Peyer's patch (tissue), 4 donors: Measurements from ENCODE around the gene ZSCAN10. TPM values are rescaled to one million over a fixed set of nuclear protein-coding genes. Genes with fewer than 3 reads are reported as not detected.

Experiments used
- DNase-seq, 3 donors: peaks; one replicate each; pipeline ENCODE4 v3.0.0-alpha.2; 2017 to 2019
- H3K27ac ChIP-seq, 4 donors: fragments of 200-600 bp; sonication (generic); one replicate each; pipeline ENCODE4 v1.5.1; 2016 to 2019
- H3K27me3 ChIP-seq, 2 donors: fragments of 200-600 bp; sonication (generic); one replicate each; pipeline ENCODE4 v1.5.1; 2019
- H3K36me3 ChIP-seq, 3 donors: fragments of 200-600 bp; sonication (generic); one replicate each; pipeline ENCODE4 v1.5.1; 2016 to 2019
- H3K4me1 ChIP-seq, 4 donors: fragments of 200-600 bp; sonication (generic); one replicate each; pipeline ENCODE4 v1.5.1; 2016 to 2019
- H3K4me3 ChIP-seq, 4 donors: fragments of 200-600 bp; sonication (generic); 1 replicate in 3 of 4; 2 replicates in 1 of 4; pipeline ENCODE4 v1.5.1; 2016 to 2019; ENCODE audit warnings: mild to moderate bottlenecking in 1 of 4
- H3K9me3 ChIP-seq, 4 donors: fragments of 200-600 bp; sonication (generic); one replicate each; pipeline ENCODE4 v1.5.1; 2016 to 2019; ENCODE audit warnings: mild to moderate bottlenecking in 1 of 4
- POLR2A ChIP-seq, 2 donors: fragments of 450-650 bp; IDR thresholded peaks; one replicate each; pipeline ENCODE4 v1.5.1; 2017; ENCODE audit warnings: antibody characterized with exemption in 2 of 2, mild to moderate bottlenecking in 2 of 2, moderate library complexity in 2 of 2
- total RNA-seq, 4 donors: library from RNA; depleted of rRNA; stranded (reverse); fragments of >200 nt; gene quantifications; one replicate each; pipeline ENCODE4 v1.1.0, GENCODE V29; 2016
- TF ChIP-seq, protein P1 (sequence below), 6 experiments: fragments of 450-650 bp in 4 of 6; fragments of 200-600 bp in 2 of 6; sonication (generic) in 1 of 6; IDR thresholded peaks; one replicate each; pipeline ENCODE4 v1.5.1; 2017 to 2019; ENCODE audit warnings: antibody characterized with exemption in 6 of 6, mild to moderate bottlenecking in 3 of 6, moderate library complexity in 1 of 6

The ZSCAN10 gene
- total RNA-seq, 4 donors from 2014 or later: not detected

DNA sequence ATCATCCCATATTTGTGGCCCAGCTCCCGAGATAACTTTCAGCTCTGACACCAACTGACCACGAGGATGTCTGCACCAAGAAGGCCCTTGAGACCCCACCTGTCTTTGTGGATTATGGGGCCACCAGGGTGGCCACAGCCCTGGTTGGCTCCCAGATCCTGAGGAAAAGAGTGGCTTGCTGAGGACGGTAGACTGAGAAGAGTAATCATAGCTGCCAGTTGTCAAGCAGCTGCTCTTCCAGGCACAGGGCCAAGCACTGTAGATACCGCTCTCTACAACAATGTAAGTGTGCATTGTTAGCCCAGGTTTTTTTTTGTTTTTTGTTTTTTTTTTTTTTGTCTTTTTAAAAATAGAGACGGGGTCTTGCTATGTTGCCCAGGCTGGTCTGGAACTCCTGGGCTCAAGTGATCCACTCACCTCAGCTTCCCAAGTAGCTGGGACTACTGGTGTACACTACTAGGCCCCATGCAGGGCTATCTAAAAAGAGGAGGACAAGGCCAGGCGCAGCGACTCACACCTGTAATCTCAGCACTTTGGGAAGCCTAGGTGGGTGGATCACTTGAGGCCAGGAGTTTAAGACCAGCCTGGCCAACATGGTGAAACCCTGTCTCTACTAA lies 22.9 kb upstream of the ZSCAN10 start:
- H3K36me3 ChIP-seq: peaks cover 0 to 19% (median 0%) of the 10 kb centered on the region in 3 donors
- H3K9me3 ChIP-seq: no peaks in the 10 kb centered on the region
- no peak for TF ChIP-seq POLR2A (IDR thresholded peaks at IDR 0.05)
- TF ChIP-seq, protein P1, sequence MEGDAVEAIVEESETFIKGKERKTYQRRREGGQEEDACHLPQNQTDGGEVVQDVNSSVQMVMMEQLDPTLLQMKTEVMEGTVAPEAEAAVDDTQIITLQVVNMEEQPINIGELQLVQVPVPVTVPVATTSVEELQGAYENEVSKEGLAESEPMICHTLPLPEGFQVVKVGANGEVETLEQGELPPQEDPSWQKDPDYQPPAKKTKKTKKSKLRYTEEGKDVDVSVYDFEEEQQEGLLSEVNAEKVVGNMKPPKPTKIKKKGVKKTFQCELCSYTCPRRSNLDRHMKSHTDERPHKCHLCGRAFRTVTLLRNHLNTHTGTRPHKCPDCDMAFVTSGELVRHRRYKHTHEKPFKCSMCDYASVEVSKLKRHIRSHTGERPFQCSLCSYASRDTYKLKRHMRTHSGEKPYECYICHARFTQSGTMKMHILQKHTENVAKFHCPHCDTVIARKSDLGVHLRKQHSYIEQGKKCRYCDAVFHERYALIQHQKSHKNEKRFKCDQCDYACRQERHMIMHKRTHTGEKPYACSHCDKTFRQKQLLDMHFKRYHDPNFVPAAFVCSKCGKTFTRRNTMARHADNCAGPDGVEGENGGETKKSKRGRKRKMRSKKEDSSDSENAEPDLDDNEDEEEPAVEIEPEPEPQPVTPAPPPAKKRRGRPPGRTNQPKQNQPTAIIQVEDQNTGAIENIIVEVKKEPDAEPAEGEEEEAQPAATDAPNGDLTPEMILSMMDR (IDR thresholded peaks at IDR 0.05): no peak
- DNase-seq: no peak
- H3K27me3 ChIP-seq: no peaks in the 10 kb centered on the region
- H3K27ac ChIP-seq: no peak overlapping the region
- no peak overlapping the region for H3K4me3 ChIP-seq
- H3K4me1 ChIP-seq: peaks cover 0 to 11% (median 2%) of the 10 kb centered on the region in 4 donors

DNA sequence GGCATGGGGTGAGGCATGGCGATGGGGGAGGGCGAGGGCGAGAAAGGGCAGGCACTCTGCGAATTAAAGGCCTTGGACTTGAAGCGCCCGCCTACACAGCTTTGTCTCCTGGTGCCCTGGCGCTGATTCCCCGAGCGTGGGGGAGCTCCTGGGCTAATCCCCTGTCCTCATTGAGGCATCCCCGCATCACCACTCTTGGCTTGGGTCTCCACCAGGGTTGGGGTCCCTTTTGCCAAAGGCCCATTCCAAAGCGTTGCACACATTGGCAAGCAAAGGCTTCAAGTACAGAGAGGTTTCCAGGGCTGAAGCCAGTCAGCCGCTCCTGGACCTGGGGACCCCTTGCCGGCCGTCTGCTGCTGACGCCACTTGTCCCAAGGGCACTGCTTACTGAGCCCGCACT lies 21.3 kb upstream of the ZSCAN10 start:
- DNase-seq: no peak
- Histone ChIP-seq H3K4me1 (peaks cover 0 to 11% (median 2%) of the 10 kb centered on the region in 4 donors), H3K9me3 (no peaks in the 10 kb centered on the region), H3K27ac (no peak overlapping the region), H3K27me3 (no peaks in the 10 kb centered on the region), H3K36me3 (peaks cover 0 to 30% (median 0%) of the 10 kb centered on the region in 3 donors), H3K4me3 (no peak overlapping the region)
- TF ChIP-seq, protein P1 (IDR thresholded peaks at IDR 0.05): no peak
- no peak for TF ChIP-seq POLR2A (IDR thresholded peaks at IDR 0.05)

DNA sequence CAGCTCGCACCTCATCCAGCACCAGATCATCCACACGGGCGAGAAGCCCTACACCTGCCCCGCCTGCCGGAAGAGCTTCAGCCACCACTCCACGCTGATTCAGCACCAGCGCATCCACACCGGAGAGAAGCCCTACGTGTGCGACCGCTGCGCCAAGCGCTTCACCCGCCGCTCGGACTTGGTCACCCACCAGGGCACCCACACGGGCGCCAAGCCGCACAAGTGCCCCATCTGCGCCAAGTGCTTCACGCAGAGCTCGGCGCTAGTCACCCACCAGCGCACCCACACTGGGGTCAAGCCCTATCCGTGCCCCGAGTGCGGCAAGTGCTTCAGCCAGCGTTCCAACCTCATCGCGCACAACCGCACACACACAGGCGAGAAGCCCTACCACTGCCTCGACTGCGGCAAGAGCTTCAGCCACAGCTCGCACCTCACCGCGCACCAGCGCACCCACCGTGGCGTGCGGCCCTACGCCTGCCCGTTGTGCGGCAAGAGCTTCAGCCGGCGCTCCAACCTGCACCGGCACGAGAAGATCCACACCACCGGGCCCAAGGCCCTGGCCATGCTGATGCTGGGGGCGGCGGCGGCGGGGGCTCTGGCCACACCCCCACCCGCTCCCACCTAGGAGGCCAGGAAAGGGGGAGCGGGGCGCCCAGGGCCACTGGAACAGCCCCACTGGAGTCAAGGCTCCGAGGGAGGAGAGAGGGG lies 20.8 kb upstream of the ZSCAN10 start:
- no peaks in the 10 kb centered on the region for H3K9me3 ChIP-seq
- peaks cover 0 to 32% (median 0%) of the 10 kb centered on the region in 3 donors for H3K36me3 ChIP-seq
- no peaks in the 10 kb centered on the region for H3K27me3 ChIP-seq
- H3K4me3 ChIP-seq: no peak overlapping the region
- no peak overlapping the region for H3K27ac ChIP-seq
- TF ChIP-seq POLR2A (IDR thresholded peaks at IDR 0.05): no peak
- TF ChIP-seq, protein P1 (IDR thresholded peaks at IDR 0.05): no peak
- no peak for DNase-seq
- peaks cover 0 to 7% (median 2%) of the 10 kb centered on the region in 4 donors for H3K4me1 ChIP-seq

DNA sequence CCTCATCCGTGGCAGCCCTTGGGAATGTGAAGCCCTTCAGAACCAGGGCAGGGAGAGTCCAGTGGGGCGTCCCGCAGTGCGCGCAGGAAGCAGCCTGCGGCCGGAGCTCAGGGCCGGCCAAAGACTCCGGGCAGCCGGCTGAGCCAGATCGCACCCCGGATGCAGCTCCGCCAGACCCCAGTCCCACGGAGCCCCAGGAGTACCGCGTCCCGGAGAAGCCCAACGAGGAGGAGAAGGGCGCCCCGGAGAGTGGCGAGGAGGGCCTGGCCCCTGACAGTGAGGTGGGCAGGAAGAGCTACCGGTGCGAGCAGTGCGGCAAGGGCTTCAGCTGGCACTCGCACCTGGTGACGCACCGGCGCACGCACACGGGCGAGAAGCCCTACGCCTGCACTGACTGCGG lies 20.2 kb upstream of the ZSCAN10 start:
- H3K4me1 ChIP-seq: peaks cover 0 to 9% (median 2%) of the 10 kb centered on the region in 4 donors
- TF ChIP-seq, protein P1 (IDR thresholded peaks at IDR 0.05): no peak
- no peak for TF ChIP-seq POLR2A (IDR thresholded peaks at IDR 0.05)
- no peak overlapping the region for H3K4me3 ChIP-seq
- H3K27me3 ChIP-seq: no peaks in the 10 kb centered on the region
- H3K9me3 ChIP-seq: no peaks in the 10 kb centered on the region
- DNase-seq: no peak
- peaks cover 0 to 34% (median 0%) of the 10 kb centered on the region in 3 donors for H3K36me3 ChIP-seq
- no peak overlapping the region for H3K27ac ChIP-seq

DNA sequence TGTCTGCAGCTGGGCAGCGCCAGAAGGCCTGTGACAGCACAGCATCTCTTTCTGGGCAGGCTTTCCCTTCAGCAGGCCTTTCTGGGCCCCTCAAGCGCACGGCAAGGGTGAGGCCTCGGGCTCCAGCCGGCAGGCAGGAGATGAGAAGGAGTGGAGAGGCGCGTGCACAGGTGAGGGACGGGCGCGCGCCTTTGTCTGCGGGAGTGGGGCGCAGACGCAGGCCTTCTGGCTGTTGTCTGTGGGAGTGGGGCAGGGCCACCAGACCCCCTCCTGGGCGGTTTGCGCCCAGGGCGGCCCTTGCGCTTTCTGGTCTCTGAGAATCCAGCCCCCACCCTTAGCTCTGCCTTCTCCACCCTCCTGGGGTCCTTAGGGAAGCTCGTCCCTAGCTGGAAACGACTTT lies 19.8 kb upstream of the ZSCAN10 start:
- peaks cover 0 to 34% (median 0%) of the 10 kb centered on the region in 3 donors for H3K36me3 ChIP-seq
- no peak for DNase-seq
- H3K9me3 ChIP-seq: no peaks in the 10 kb centered on the region
- H3K27ac ChIP-seq: no peak overlapping the region
- no peak overlapping the region for H3K4me3 ChIP-seq
- H3K4me1 ChIP-seq: peaks cover 0 to 12% (median 1%) of the 10 kb centered on the region in 4 donors
- TF ChIP-seq POLR2A (IDR thresholded peaks at IDR 0.05): no peak
- TF ChIP-seq, protein P1 (IDR thresholded peaks at IDR 0.05): no peak
- H3K27me3 ChIP-seq: no peaks in the 10 kb centered on the region
